Germinal center (tissue), 1 donor: Measurements from ENCODE around the gene C11orf58.

Experiments used
- DNase-seq: peaks from one replicate; pipeline ENCODE4 v3.0.0; 2012; ENCODE audit warnings: mixed read lengths, low spot score

Gene C11orf58

DNA sequence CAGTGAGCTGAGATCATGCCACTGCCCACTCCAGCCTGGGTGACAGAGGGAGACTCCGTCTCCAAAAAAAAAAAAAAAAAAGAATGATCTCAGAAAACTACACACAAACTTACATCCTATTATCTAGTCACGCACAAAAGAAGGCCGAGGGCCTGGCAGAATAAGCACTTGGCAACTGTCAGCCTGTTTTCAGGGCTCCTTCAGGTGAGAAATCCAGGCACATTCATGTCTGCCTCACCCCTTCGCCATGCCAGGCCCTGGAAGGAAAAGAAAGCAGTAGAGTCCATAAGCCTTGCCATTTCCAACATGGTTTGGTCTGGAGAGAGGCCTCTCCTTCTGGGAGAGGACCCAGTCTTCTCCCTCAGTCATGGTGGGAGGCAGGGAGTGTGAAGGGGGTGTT, 30.9 kb downstream of the C11orf58 start:
- DNase-seq = no peak

DNA sequence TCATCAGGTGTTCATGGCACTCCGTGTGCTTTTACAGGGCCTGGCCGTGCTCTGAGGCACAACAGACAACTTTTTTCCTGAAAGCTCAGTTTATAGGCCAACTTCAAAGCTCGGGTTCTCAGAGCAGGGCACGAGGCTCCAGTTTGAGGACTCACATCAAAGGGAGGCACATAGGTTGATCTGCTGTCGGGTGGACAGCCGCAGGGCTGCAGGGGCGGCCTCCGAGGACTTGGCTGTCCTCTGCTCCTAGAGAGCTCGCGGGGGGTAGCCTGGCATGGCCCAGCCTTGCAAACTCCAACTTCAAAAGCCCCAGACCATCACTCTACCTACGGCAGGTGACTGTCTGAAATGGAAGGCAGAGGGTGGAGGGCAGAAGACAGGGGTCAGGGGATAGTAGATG, 31.6 kb downstream of the C11orf58 start:
- DNase-seq = no peak

DNA sequence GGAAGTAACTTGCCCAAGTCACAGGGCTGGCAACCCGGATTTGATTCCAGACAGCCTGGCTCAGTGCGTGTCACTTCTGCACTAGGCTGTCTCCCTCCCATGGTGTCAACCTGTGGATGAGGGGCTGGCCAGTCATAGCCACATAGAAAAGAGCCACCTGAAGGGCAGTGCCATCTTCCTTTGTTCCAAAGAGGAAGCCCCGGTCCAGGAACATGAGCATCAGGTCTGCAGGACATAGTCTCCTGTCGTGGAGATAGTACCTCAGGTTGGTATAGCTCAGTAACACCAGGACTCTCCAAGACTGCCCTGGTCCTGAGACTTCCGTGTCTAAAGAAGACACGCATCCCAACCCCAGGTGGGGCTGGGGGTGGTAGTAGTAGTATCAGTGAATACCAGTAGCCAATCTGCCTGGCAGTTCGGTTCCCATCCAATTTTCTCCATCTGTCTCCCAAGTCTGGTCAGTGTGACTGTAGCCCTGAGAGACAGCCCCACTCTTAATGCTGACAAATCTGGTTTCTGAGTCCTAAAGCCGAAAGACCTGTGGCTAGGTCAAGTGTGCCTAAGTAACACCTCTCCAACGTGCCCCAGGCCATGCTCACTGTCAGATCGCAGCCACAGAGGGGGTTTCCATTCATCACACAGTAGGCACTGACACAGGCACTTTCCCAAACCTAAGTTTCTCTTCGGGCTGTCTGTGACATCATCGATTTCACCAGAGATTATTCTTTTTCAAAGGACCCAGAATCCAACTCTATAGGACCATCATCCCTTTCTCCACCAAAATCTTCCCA, 33.1 kb downstream of the C11orf58 start:
- no peak for DNase-seq

DNA sequence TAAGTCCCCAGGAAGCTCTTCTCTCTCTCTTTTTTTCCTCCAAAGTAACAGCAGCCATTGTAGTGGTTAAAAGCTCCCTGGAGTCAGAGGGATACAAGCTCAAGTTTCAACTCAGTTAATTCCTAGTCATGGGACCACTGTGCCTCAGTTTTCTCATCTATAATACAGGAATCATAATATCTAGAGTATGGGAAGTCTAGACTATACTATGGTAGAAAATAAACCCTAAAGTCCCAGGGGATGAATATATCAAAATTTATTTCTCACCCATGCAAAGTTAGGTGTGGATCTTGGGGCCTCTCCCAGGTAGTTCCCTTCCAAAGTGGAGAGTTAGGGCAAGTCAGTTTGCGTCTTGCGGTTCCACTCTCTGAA, 33.7 kb downstream of the C11orf58 start:
- no peak for DNase-seq

DNA sequence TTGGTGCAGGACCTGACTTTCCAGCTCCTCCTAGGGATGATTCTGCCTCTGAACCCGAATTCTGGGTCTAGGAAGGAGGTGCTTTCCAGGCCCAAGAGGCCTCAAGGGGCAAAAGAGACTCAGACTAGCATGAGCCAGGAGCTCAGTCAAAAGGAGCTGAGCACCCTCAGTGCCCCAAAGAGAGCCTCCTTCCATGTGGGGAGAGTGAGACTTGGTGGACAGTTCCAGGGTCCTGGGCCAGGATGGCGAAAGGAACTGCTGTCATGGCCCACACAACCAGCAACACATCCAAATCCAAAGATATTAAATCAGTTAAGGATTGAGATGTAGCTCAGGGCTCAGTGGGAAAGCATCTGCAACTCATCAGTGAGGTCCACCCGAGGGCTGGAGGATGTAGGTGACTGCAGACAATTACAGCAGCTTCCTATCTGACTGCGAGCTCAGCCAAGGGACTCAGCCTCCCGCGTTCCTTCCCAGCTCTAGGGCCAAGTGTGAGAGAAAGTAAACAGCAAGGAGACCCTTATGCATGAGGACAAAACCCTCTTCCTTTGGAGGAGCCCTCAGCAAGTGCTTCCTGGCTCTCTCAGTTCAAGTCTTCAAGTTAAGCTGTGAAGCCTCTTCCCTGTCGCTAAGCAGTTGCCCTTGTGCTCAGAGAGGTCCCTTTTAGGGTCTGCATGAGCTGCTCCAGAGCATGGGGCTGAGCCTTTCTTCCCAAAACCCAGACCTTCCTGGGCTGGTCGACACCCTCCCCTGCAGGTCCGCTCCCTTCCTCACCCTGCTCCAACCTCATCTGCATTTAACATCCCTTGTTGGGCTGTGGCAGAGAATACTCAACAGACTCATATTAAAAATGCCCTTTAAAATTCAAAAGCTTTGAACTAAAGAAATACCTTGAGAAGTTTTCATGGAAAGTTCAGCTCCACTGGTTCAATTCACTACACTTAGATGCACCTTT, 35.8 kb downstream of the C11orf58 start:
- no peak for DNase-seq

DNA sequence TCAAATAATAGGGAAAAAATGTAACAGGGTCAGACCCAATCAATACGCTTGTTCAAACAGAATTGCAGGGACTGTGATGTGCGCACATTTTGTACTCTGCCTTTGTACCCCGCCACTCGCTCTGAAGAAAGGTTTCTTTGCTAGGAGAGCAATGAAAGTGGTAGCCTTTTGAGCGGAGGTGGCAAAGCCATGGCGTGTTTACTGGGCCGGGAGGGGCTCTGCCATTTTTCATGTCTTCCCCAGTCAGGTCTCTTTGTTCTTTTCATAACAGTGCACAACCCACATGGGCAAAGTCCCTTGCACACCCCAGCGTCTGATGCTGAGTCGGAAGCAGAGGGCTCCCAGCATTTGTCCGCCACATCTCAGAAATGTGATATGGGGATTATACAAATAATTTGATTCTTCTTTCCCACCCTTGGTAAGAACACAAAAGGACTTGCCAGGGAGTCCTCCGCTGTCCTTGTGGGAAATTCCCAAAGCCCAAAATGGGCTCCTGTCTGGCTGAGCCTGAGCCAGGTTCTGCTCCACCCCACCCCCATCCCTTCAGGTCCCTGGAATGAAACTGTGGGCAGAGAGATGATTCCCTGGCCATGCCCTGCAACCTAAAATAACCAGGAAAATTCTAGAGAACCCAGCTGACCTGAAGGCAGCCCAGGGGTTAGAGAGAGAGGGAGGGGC, 36.6 kb downstream of the C11orf58 start:
- no peak for DNase-seq

DNA sequence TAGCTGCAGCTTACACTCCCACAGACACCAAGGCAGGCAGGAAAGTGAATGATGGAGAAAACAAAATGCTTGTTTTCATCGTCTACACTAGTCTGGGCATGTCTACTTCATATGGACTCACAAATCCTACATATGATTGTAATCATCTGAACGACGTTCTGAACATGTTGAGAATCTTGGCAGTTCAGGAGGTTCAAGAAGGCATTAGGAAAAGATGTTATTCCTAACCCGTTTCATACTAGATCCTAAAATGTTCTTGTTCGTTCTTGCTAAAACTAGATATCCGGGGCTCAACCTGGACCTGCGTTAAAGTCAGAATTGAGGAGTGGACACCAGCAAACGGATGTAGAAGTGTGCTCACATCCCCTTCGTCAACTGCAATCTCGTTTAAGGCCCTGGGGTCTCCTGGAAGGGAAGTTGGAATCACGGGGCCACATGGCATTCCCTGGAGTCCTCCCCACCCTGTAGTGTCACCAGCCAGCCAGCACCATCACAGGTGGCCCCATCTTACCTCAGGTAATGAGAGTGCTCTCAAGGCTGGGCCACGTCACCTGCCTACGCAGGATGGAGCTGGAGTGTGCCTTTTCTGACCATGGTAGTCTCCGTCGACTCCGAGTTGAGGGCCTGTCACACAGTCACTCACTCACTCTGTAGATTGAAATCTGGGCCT, 37.3 kb downstream of the C11orf58 start:
- no peak for DNase-seq

DNA sequence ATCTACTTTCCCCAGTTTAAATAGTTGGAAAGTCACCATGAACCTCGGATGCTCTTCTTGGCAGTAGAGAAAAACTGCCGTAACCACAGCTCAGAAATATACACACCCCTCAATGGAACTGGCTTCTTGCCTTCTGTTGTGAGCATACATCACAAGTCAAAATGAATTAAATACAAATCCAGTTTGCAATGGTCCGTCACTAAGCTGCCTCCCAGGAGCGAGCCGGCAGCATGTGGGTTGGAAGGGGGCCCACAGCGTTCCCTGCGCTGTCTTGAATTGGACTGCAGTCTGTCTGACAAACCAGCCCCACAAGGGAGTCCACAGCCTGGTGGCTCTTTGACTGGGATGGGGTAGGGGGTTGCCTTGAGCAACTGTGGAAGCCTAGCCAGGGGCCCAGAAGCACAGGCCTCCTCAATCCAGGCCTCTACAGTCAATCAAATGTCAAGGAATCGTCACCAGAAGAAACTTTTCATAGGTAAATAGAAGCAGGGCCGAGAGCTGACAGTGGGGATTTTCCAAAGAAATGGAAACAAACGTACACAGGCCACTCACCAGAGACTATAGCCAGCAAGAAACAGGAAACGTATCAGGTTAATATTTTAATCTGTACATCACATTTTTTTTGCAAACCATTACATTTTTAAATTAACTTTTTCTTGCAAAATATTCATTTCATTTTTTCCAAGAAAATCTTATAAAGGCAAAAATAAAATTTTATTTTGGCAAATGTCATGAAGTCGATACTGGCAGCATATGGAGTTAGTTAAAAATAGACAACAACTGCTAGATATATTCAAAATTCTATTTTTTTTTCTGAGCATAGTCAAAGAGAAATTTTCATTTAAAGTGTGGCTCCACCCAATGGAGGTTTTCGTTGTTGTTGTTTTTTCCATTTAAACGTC, 38.5 kb downstream of the C11orf58 start:
- no peak for DNase-seq

DNA sequence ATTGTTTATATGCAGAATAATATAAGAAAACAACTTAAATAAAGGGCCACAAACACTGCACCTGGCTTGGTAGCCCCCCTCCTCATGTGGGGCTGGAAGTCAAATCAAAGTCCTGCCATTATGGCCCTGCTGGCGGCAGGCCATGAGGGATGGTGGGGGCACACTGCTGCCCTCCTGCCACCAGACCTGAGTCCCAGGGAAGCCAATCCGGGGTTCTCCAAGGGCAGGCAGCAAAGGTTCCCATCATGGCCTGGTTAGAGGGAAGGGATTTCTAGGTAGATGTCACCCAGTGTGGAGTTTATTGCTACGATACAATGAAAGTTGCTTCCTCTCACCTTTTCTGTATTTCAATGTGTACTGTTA, 39.1 kb downstream of the C11orf58 start:
- no peak for DNase-seq

DNA sequence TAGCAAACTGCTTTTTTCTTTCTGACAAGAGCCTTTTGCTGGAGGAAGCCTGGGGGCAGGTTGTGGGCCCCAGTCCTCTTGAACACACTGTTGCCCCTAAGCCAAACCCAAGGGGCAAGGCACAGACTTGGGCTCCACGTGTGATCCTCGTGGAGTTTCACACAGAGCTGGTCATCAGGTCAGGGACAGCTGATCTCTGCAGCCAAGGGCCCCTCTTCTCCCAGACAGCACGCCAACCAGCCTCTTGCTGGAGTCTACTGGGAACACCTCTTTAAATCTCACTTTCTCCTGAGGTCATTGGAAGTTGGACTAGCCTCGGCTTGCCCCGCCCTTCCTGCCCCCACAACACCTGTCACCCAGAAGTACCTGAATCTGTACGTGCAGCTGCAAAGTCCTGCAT, 39.8 kb downstream of the C11orf58 start:
- DNase-seq = no peak

DNA sequence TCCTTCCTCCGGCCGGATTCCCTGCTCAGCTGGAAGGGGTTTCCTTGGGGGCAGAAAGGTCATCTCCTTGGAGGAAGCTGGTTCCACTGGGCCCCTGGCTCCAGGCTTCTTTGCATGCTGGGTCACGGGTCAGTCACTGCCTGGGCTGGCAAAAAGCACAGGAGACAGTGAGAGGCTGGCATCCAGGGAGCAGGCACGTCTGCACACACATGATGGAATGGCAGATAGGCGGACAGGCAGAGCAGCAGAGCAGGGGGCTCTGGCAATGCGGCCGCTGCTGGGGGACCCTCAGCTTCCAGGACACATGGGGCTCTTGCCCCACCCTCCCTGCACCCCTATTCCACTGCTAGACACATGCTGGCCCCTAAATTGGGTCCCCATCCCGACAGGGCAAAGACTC, 40.4 kb downstream of the C11orf58 start:
- DNase-seq = no peak

DNA sequence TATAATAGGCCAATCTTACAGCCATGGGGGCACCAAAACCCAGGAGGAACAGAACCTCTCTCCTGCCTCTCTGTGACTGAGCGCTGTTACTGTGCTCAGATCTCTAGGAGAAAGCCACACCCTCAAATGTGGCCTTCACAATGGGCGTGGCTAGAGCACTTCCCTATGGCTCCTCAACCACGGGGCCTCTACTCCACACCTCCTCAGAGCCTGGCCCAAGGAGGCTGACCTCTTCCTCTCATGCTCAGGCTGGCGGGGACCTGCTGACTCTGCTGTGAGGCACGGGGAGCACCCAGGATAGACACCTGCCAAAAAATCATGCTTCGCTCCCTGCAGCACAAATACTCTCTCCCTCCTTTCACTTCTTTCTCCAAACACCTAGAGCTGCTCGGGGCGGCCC, 41.0 kb downstream of the C11orf58 start:
- no peak for DNase-seq

DNA sequence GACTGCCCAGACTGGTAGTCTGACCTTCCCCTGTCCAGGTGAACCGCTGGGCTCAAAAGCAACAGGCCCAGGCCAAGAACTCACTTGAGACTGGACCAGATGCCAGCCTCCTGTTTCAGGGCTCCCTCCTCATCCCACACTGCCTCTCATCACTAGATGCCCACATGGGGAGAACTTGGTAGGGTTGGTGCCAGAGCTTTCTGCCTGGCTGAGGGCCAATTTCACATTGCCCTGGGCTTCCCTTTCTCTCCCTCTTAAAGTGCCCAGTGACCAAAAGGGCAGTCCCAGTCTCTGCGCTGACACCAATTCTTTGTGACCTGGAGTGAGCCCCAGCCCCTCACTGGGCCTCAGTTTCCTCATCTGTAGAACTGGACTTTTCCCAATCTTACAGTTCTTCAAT, 41.7 kb downstream of the C11orf58 start:
- DNase-seq = no peak

DNA sequence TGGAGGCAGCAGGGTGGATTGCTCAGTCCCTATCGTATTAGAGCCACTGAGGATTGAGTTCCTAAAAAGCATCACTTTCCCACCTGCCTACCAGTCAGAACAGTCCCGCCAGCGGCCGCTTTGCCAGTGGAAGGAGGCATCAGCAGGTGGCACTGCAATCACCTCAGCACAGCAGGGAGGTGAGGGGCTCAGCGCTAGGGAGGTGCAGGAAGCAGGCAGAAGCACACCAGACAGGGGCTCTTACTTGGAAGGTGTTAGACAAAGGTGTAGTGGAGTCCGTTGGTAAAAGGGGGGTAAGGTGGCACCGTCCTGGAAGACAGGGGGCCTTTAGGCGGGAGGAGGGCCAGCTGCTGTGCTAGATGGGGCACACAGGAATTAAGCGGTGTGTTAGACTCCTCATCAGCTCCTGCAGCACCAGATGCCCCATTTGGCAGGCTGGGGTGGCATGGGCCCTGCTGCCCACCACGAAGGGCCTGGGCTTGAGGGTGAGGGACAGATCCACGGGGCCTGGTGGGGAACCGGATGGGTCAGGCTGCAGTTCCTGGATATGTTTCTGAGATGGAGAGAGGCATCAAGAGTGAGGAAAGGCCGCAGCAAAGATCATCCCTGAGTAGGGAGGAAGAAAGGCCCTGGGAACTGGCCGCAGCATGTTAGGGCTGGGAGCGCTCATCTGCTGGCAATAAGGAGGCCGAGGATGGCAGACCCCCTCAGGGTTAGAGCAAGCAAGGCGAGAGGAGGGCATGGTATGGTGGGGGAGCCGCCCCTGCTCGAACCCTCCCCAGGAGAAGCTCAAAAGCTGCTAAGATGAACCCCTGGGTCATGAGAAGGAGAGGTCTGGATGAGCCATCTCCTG, 42.5 kb downstream of the C11orf58 start:
- DNase-seq = no peak

DNA sequence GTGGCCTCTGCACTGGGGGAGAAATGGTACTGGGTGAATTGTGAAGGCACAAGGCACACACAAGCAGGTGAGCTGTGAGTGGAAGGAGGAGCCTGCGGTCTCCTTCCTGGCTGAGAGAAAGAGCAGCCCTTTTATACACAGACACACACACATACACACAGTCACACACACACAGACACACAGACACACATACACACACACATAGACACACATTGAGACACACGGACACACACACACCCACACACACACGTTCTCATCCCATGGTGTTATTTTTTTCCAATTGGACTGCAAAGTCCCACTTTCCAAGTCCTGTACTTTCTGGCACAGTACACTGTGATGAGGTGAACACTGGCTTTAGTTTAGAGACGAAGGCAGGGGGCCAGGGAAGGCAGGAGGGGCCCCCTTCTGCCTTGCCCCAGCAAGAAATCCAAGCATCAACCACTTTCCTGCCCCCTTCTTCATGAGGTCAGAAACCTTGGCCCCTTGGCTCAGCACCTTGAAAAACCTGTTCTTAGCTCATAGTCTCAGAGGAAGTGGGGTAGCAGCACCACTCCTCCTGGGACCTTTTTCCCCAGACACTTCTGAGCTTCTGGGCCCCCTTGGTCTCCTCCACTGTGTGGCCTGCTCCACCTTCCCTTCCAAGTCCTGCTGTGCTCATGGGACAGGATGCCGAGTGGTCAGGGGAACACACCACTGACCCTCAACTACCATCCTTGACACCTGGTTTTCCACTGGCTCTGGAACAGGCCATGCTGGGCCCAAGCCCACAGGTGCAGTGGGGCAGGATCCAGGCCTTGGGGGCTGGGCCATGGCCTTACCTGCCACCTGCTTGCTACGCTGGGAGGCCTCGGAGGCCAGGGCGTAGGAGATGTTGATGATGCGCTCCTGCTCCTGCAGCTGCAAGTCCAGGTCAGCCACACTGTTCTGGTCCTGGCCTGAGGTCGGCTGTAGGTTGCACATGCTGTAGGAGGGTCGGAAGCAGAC, 43.8 kb downstream of the C11orf58 start:
- no peak for DNase-seq

DNA sequence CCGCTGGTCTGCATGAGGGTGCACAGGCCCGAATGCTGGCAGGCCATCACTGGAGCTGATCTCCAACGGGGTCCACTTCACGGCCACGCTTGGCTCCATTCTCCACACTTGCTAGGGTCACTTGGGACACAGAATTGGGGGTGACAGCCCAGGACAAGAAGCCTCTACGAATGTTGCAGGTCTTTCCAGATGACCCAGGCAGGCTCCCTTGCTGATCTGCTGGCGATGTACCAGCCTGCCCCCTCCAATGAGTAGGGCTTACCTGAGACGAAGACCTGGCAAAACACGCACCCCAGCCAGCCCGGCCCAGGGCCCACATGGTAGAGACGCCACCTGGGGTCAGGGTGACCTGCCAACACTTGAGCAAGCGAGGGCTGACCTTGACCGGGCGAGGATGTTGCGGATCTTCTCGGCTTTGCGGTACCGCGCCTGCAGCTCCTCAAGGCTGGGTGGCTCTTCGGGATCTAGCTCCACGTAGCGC, 44.9 kb downstream of the C11orf58 start:
- DNase-seq = no peak

DNA sequence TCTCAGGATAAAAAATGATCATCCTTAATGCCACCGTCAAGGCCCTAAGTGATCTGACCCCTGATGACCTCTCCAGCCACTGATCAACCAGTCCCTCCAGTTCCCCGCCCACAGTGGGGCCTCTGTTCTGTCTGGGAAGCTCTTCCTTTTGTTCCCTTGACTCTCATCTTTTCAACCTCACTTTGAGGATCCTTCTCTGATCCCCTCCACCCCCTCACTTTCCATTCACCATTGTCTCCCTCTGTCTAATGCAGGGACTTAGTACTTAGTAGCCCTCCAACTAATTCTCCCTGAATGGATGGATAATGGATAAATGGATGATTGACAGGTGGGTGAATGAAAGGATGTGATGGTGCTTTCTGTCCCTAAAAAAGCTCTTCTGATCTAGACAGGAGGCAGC, 45.6 kb downstream of the C11orf58 start:
- no peak for DNase-seq

DNA sequence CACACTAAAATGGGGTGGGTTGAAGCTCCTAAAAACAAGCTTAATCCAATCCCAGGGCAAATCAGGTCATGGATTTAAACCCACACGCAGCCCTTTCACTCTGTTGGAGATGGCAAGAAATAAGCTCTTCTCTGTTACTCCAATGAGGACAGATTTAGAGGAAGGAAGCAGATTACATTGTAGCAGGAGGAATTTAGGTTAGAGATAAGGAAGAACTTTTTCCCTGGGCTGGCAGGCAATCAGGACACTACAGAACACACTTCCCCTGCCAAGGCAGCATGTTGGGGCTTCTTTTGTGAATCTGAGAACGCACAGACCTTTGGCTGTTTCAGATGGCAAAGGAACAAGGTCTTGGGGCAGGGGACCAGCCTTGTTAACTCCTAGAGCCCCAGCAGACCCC, 46.2 kb downstream of the C11orf58 start:
- no peak for DNase-seq
